SK-N-SH (cell line): ENCODE results near the gene KCNK6. TPM values are rescaled to one million over a fixed set of nuclear protein-coding genes. Genes with fewer than 3 reads are reported as not detected.

ENCODE experiments used
- CTCF ChIA-PET: fragments of 300-600, 350-600 bp; formaldehyde crosslinking; extraction: SDS; loops from one replicate; lab custom pipeline; 2021; lab: Yijun Ruan, JAX
- POLR2A ChIA-PET: fragments of 350-600 bp; sonication (Branson Sonifier 250); formaldehyde crosslinking; extraction: SDS; loops from one replicate; lab custom pipeline; 2020; ENCODE audit warnings: antibody characterized with exemption, inconsistent platforms; lab: Yijun Ruan, JAX
- DNase-seq: peaks from one replicate; pipeline ENCODE4 v3.0.0; 2012
- H2AFZ ChIP-seq: fragments of 200-600 bp; sonication (generic); 2 replicates; pipeline ENCODE4 v1.8.1; 2016; ENCODE audit warnings: antibody characterized with exemption, mild to moderate bottlenecking, low read depth
- H3F3A ChIP-seq: fragments of 200-600 bp; sonication (generic); replicated peaks from 2 replicates; pipeline ENCODE3; 2016; ENCODE audit warnings: antibody characterized with exemption, mild to moderate bottlenecking; ENCODE audit not compliant: insufficient read depth
- H3K27ac ChIP-seq, 2 experiments: fragments of 200-500 bp in 1 of 2; fragments of 200-600 bp in 1 of 2; sonication (Bioruptor generic) in 1 of 2; sonication (generic), shearing (Covaris generic) in 1 of 2; 2 replicates each; pipeline versions ENCODE4 v1.5.1 to v1.6.1; 2014 to 2016; ENCODE audit warnings: low read depth in 2 of 2, inconsistent platforms in 1 of 2, low read length in 1 of 2, mild to moderate bottlenecking in 1 of 2, mixed read lengths in 1 of 2
- H3K27me3 ChIP-seq: fragments of 200-600 bp; sonication (generic), shearing (Covaris generic); 2 replicates; pipeline ENCODE4 v1.6.1; 2016; ENCODE audit warnings: mixed run types; ENCODE audit not compliant: insufficient read depth
- H3K36me3 ChIP-seq, 2 experiments: fragments of 200-500 bp in 1 of 2; fragments of 200-600 bp in 1 of 2; sonication (Bioruptor generic) in 1 of 2; sonication (generic) in 1 of 2; replicated peaks in 1 of 2; 2 replicates each; pipeline versions ENCODE3 to v1.5.1; 2014 to 2016; ENCODE audit warnings: low read length in 1 of 2, mild to moderate bottlenecking in 1 of 2; ENCODE audit not compliant: insufficient read depth in 2 of 2, control insufficient read depth in 1 of 2
- H3K4me1 ChIP-seq, 2 experiments: fragments of 200-500 bp in 1 of 2; fragments of 200-600 bp in 1 of 2; sonication (Bioruptor generic) in 1 of 2; sonication (generic), shearing (Covaris generic) in 1 of 2; 2 replicates each; pipeline versions ENCODE4 v1.5.1 to v1.6.1; 2014 to 2016; ENCODE audit warnings: low read depth in 1 of 2, low read length in 1 of 2, mixed run types in 1 of 2; ENCODE audit not compliant: insufficient read depth in 2 of 2, control insufficient read depth in 1 of 2
- H3K4me2 ChIP-seq: fragments of 200-600 bp; sonication (generic), shearing (Covaris generic); 2 replicates; pipeline ENCODE4 v1.6.1; 2017; ENCODE audit warnings: mixed run types
- H3K4me3 ChIP-seq, 2 experiments: fragments of 200-500 bp in 1 of 2; fragments of 200-600 bp in 1 of 2; sonication (Bioruptor generic) in 1 of 2; sonication (generic), shearing (Covaris generic) in 1 of 2; 2 replicates each; pipeline versions ENCODE4 v1.5.1 to v1.8.1; 2014 to 2016; ENCODE audit warnings: low read depth in 2 of 2, inconsistent platforms in 1 of 2, low read length in 1 of 2, mild to moderate bottlenecking in 1 of 2, mixed read lengths in 1 of 2, moderate library complexity in 1 of 2
- H3K79me2 ChIP-seq: fragments of 200-600 bp; sonication (generic); 2 replicates; pipeline ENCODE4 v1.8.1; 2017; ENCODE audit warnings: mild to moderate bottlenecking; ENCODE audit not compliant: insufficient read depth
- H3K9ac ChIP-seq: fragments of 200-600 bp; sonication (generic); 2 replicates; pipeline ENCODE4 v1.6.1; 2017; ENCODE audit warnings: mixed run types
- H3K9me2 ChIP-seq: fragments of 200-600 bp; sonication (generic); 2 replicates; pipeline ENCODE4 v1.6.1; 2017; ENCODE audit warnings: mixed run types
- H3K9me3 ChIP-seq: fragments of 200-600 bp; sonication (generic); 2 replicates; pipeline ENCODE4 v1.6.1; 2017; ENCODE audit warnings: mixed run types, mild to moderate bottlenecking, moderate library complexity
- H4K20me1 ChIP-seq: fragments of 200-600 bp; sonication (generic); 2 replicates; pipeline ENCODE4 v1.6.1; 2017; ENCODE audit warnings: mild to moderate bottlenecking, mixed run types; ENCODE audit not compliant: insufficient read depth
- CHD2 ChIP-seq: fragments of 150-350 bp; IDR thresholded peaks from 2 replicates; pipeline ENCODE4 v1.6.1; 2018; ENCODE audit warnings: low read length; ENCODE audit not compliant: partially characterized antibody
- CTCF ChIP-seq: fragments of 200-600 bp; sonication (generic); IDR thresholded peaks from 2 replicates; pipeline ENCODE4 v1.6.1; 2017; ENCODE audit warnings: antibody characterized with exemption, mild to moderate bottlenecking, moderate library complexity
- FOXM1 ChIP-seq: IDR thresholded peaks from 2 replicates; pipeline ENCODE4 v1.4.0; 2012; ENCODE audit warnings: low read depth, mild to moderate bottlenecking
- GABPA ChIP-seq: IDR thresholded peaks from 2 replicates; pipeline ENCODE4 v1.4.0; 2012; ENCODE audit warnings: low read depth, mild to moderate bottlenecking
- GATA2 ChIP-seq: sonication (generic); formaldehyde crosslinking; IDR thresholded peaks from 2 replicates; pipeline ENCODE4 v1.5.0; 2020; ENCODE audit warnings: mild to moderate bottlenecking, missing genetic modification reagents
- JUND ChIP-seq: IDR thresholded peaks from 2 replicates; pipeline ENCODE4 v1.4.0; 2012
- MXI1 ChIP-seq: IDR thresholded peaks from 2 replicates; pipeline ENCODE4 v1.6.1; 2012; ENCODE audit warnings: mild to moderate bottlenecking, low read depth, low read length, improper control_type of control experiment
- PBX3 ChIP-seq: IDR thresholded peaks from 2 replicates; pipeline ENCODE4; 2012
- POLR2AphosphoS5 ChIP-seq: IDR thresholded peaks from 2 replicates; pipeline ENCODE4 v1.6.1; 2012; ENCODE audit warnings: low read depth, low read length
- RAD21 ChIP-seq: IDR thresholded peaks from 2 replicates; pipeline ENCODE4 v1.6.1; 2012; ENCODE audit warnings: mild to moderate bottlenecking, low read length
- RCOR1 ChIP-seq: fragments of 150-350 bp; IDR thresholded peaks from 2 replicates; pipeline ENCODE4 v1.6.1; 2017; ENCODE audit warnings: antibody characterized with exemption, low read length
- RXRA ChIP-seq: IDR thresholded peaks from 2 replicates; pipeline ENCODE4 v1.4.0; 2012; ENCODE audit warnings: low read depth, mild to moderate bottlenecking, borderline replicate concordance
- SIN3A ChIP-seq: IDR thresholded peaks from 2 replicates; pipeline ENCODE4 v1.6.1; 2012; ENCODE audit warnings: low read depth, mild to moderate bottlenecking, low read length, moderate library complexity, borderline replicate concordance
- TEAD4 ChIP-seq: IDR thresholded peaks from 2 replicates; pipeline ENCODE4 v1.4.0; 2012; ENCODE audit warnings: mild to moderate bottlenecking, borderline replicate concordance; ENCODE audit not compliant: insufficient read depth
- WGBS: methylation state at CpG from one replicate; pipeline ENCODE4 v1.1.6; 2017; ENCODE audit warnings: low lambda C conversion rate; 5-methylcytosine and 5-hydroxymethylcytosine counted together
- polyA plus RNA-seq, 3 experiments: library from polyadenylated mRNA; depleted of rRNA; stranded (reverse); fragments of >200 nt; gene quantifications; 2 replicates each; pipeline ENCODE4 v1.2.3, GENCODE V29; 2012
- TF ChIP-seq, protein P1 (sequence below): fragments of 150-350 bp; IDR thresholded peaks from 2 replicates; pipeline ENCODE4 v1.6.1; 2016; ENCODE audit warnings: mild to moderate bottlenecking, low read depth, low read length
- TF ChIP-seq, protein P2 (sequence below): IDR thresholded peaks from 2 replicates; pipeline ENCODE4 v1.4.0; 2012; ENCODE audit warnings: low read depth, borderline replicate concordance

The KCNK6 gene
- polyA plus RNA-seq (2012; rRNA removed) = 0.26 and 0.29 TPM in 2 replicates
- 0.21 and 0.27 TPM in 2 replicates for polyA plus RNA-seq (2012; cell fraction: cytosol; rRNA removed)
- 0.27 and 0.30 TPM in 2 replicates for polyA plus RNA-seq (2012; cell fraction: nucleus; rRNA removed)

DNA sequence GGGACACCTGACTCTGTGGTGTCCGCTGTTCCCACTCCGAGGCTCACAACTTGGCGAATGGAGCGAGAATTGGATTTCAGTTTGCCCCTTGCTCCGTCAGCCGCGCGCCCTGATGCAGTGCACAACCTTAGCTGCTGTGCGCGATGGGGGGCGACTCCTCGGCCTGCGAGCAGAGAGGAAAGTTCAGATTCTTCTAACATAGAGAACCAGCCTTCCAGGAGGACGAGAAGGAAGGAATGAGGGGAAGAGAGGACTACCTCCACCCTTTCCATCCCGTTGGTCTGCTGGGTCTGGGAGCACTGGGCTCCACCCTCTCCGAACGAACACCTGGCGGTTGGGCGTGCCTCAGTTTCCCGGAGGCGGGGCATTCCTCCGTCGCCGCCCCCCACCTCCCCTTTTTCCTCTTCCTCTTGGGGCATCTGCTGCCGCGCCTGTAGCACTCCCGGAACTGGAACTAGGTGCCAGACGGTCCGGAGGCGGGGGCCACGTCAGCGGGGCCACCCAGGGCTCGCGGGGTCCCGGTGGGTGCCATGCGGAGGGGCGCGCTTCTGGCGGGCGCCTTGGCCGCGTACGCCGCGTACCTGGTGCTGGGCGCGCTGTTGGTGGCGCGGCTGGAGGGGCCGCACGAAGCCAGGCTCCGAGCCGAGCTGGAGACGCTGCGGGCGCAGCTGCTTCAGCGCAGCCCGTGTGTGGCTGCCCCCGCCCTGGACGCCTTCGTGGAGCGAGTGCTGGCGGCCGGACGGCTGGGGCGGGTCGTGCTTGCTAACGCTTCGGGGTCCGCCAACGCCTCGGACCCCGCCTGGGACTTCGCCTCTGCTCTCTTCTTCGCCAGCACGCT, at the start of gene KCNK6:
Gene KCNK6, plus strand, starts transcription at position 425 of the 838 bp plus-strand sequence. Its CDS starts 106 bp downstream, at position 531.
- Histone ChIP-seq H3K27ac (no peak within 1 kb of the TSS), H3K79me2 (peaks cover 8% of the 10 kb centered on the region), H4K20me1 (no peaks in the 10 kb centered on the region), H3K9ac (peak within 1 kb of the TSS; percentile 39), H3K9me2 (no peaks in the 10 kb centered on the region), H2AFZ (peak within 1 kb of the TSS; percentile 89), H3K4me1 (peaks cover 0 to 24% of the 10 kb centered on the region in 2 experiments; a peak in 1 of 4 replicates), H3K9me3 (no peaks in the 10 kb centered on the region), H3K4me3 (peak within 1 kb of the TSS; percentile 47 to 64), H3K4me2 (peak within 1 kb of the TSS; percentile 92), H3F3A (no peaks in the 10 kb centered on the region), H3K36me3 (no peaks in the 10 kb centered on the region), H3K27me3 (0 out of 2 replicates have a peak, but pooled peaks cover 15% of the 10 kb centered on the region)
- ChIA-PET POLR2A (no interaction called here), CTCF (interaction anchor here (1.0 to 3.9 kb wide), 7 partner anchors 15 to 613 kb away, joined by 3 to 20 read pairs (median 8); partner anchors contain the start of gene CATSPERG)
- peak; percentile 72 for DNase-seq
- WGBS = 32% methylated on average over 17 of the region's 76 CpGs
- TF ChIP-seq CHD2 (no peak), RAD21 (no peak), PBX3 (no peak), SIN3A (no peak), FOXM1 (no peak), POLR2AphosphoS5 (no peak)
- TF ChIP-seq, protein P1, sequence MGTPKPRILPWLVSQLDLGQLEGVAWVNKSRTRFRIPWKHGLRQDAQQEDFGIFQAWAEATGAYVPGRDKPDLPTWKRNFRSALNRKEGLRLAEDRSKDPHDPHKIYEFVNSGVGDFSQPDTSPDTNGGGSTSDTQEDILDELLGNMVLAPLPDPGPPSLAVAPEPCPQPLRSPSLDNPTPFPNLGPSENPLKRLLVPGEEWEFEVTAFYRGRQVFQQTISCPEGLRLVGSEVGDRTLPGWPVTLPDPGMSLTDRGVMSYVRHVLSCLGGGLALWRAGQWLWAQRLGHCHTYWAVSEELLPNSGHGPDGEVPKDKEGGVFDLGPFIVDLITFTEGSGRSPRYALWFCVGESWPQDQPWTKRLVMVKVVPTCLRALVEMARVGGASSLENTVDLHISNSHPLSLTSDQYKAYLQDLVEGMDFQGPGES = no peak

DNA sequence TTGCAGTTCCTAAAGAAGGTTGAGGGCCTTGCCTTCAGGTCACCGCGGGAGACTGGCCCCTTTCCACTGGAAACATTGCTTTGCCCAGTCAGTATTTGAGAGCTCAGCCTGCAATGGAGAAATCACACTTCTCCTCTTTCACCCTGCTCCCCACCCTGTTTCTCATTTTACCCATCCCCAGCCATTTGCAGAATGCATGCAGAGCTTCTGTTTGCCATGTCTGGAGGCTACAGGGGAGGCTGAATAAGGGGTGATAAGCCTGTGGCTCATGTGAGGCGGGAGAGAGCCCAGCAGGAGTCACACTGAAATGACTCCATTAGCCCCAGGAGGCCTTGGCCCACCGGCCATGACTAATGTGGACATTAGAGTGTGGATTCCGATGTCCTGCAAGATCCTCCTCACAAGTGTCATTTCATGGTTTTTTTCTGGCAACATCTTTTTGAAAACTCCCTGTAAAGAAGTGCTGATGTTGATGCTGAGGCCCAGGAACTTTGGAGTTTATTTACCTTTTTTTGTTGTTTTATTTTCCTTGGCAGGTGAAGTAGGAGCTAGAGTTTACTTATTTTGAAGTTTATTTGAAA, 49.0 kb upstream of the KCNK6 start:
- no peaks in the 10 kb centered on the region for H3K9me2 ChIP-seq
- no peak for TF ChIP-seq MXI1
- TF ChIP-seq TEAD4 = no peak
- TF ChIP-seq RXRA = no peak
- no peak for TF ChIP-seq GATA2 (CRISPR knock-in tag)
- no peak for TF ChIP-seq GABPA
- TF ChIP-seq PBX3 = no peak
- TF ChIP-seq CTCF = no peak
- no peak for TF ChIP-seq JUND
- TF ChIP-seq, protein P2, sequence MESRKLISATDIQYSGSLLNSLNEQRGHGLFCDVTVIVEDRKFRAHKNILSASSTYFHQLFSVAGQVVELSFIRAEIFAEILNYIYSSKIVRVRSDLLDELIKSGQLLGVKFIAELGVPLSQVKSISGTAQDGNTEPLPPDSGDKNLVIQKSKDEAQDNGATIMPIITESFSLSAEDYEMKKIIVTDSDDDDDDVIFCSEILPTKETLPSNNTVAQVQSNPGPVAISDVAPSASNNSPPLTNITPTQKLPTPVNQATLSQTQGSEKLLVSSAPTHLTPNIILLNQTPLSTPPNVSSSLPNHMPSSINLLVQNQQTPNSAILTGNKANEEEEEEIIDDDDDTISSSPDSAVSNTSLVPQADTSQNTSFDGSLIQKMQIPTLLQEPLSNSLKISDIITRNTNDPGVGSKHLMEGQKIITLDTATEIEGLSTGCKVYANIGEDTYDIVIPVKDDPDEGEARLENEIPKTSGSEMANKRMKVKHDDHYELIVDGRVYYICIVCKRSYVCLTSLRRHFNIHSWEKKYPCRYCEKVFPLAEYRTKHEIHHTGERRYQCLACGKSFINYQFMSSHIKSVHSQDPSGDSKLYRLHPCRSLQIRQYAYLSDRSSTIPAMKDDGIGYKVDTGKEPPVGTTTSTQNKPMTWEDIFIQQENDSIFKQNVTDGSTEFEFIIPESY = no peak
- TF ChIP-seq RCOR1 = no peak
- no peaks in the 10 kb centered on the region for H3K79me2 ChIP-seq
- no peaks in the 10 kb centered on the region for H4K20me1 ChIP-seq
- POLR2A ChIA-PET = no interaction called here
- H3K9ac ChIP-seq = no peak overlapping the region
- no peak for DNase-seq
- CTCF ChIA-PET = interaction anchor here (1.1 to 2.0 kb wide), 6 partner anchors 15 to 132 kb away, joined by 3 to 6 read pairs (median 4); partner anchors contain the start of genes FAM98C and PPP1R14A
- H2AFZ ChIP-seq = peak overlapping the region; percentile 6; the same call in 1 of the 2 replicates
- no peak overlapping the region for H3K27ac ChIP-seq
- H3K4me2 ChIP-seq = no peak overlapping the region
- no peaks in the 10 kb centered on the region for H3K27me3 ChIP-seq
- 49% methylated on average over 3 of the region's 5 CpGs for WGBS
- no peaks in the 10 kb centered on the region for H3F3A ChIP-seq
- no peaks in the 10 kb centered on the region for H3K36me3 ChIP-seq
- H3K9me3 ChIP-seq = no peaks in the 10 kb centered on the region
- H3K4me3 ChIP-seq = no peak overlapping the region
- H3K4me1 ChIP-seq = peaks cover 0 to 3% of the 10 kb centered on the region in 2 experiments; a peak in 1 of 4 replicates
